ENCODE results near the gene KCNMB2. TPM values are rescaled to one million over a fixed set of nuclear protein-coding genes. Genes with fewer than 3 reads are reported as not detected.

Gene KCNMB2
- total RNA-seq, 6 experiments from 2014 or later, result not detected

DNA sequence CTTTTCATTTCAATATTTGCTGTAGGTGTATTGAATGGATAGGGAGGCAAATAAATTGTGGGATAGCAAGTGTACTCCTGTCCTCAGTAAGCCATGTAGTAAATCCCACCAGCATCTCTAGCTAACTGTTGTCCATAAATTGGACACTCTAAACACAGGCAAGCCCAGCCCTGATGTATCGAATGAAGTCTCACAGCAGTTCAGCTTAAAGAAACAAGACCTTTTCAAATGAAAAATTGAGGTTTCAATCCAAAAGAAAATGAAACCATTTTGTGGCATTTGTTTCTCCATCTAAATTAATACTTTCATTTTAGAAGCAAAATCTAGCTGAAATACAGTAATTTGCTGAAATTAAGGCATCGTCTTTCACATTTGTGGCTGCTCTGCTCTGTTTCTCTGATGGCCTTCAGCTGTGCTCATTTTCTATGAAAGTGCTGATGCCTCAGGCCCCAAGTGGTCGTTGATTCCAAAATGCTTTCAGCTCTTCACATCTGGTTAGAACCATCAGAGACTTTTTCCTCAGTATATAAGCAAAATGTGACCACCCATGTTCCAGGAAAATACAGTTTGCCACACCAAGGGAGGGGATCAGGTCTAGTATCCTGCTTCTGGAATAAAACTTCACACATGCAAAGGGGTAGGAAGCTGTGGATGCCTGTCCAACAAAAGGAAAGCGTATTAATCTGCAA, 290.3 kb downstream of the KCNMB2 start:
- H3K27me3 ChIP-seq, result no peaks in the 10 kb centered on the region
- ATAC-seq (no peak), DNase-seq (no peak)
- no peaks in the 10 kb centered on the region for H3K4me1 ChIP-seq
- intact Hi-C loops (cut with DNase I), result no loop called here
- H3K36me3 ChIP-seq, result no peaks in the 10 kb centered on the region
- TF ChIP-seq POLR2A (IDR thresholded peaks at IDR 0.05), result no peak
- TF ChIP-seq, protein P1, sequence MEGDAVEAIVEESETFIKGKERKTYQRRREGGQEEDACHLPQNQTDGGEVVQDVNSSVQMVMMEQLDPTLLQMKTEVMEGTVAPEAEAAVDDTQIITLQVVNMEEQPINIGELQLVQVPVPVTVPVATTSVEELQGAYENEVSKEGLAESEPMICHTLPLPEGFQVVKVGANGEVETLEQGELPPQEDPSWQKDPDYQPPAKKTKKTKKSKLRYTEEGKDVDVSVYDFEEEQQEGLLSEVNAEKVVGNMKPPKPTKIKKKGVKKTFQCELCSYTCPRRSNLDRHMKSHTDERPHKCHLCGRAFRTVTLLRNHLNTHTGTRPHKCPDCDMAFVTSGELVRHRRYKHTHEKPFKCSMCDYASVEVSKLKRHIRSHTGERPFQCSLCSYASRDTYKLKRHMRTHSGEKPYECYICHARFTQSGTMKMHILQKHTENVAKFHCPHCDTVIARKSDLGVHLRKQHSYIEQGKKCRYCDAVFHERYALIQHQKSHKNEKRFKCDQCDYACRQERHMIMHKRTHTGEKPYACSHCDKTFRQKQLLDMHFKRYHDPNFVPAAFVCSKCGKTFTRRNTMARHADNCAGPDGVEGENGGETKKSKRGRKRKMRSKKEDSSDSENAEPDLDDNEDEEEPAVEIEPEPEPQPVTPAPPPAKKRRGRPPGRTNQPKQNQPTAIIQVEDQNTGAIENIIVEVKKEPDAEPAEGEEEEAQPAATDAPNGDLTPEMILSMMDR (IDR thresholded peaks at IDR 0.05), result no peak
- H3K4me3 ChIP-seq, result no peak overlapping the region
- H3K9me3 ChIP-seq, result no peaks in the 10 kb centered on the region
- 51% methylated on average over 4 of the region's 4 CpGs for WGBS (ENCODE audit: insufficient coverage, low coverage, low lambda C conversion rate, missing lambda C conversion rate)
- no peak overlapping the region for H3K27ac ChIP-seq

DNA sequence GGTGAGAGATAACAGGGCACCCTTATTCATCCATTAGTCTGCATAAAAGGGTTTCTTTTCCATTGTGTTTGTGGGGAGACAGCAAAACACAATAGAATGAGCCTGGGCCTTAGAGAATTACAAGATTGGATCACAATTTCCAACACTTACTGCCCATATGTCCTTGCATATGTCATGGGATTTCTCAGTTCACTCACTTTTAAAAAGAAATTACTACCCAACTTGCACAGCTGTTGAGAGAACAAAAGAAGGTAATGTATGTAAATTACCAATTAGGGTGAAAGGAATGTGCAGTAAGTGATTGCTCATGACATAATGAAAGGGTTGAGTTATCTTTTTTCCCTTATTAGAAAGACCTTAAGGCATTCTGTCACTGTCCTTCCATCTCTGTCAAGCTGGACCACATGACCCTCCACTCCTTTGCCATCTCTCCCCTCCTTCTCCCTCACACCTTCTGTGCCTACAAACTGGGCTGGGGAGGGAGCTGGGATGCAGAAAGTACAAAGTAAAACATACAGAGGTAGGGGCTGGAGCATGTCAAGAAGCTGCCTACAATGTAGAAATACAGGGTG, 291.1 kb downstream of the KCNMB2 start:
- Histone ChIP-seq H3K4me1 (no peaks in the 10 kb centered on the region), H3K4me3 (no peak overlapping the region), H3K36me3 (no peaks in the 10 kb centered on the region), H3K9me3 (peaks cover 0 to 2% (median 0%) of the 10 kb centered on the region in 4 donors), H3K27me3 (no peaks in the 10 kb centered on the region), H3K27ac (no peak overlapping the region)
- TF ChIP-seq, protein P1 (IDR thresholded peaks at IDR 0.05), result no peak
- intact Hi-C loops (cut with DNase I), result no loop called here
- ATAC-seq (no peak), DNase-seq (no peak)

DNA sequence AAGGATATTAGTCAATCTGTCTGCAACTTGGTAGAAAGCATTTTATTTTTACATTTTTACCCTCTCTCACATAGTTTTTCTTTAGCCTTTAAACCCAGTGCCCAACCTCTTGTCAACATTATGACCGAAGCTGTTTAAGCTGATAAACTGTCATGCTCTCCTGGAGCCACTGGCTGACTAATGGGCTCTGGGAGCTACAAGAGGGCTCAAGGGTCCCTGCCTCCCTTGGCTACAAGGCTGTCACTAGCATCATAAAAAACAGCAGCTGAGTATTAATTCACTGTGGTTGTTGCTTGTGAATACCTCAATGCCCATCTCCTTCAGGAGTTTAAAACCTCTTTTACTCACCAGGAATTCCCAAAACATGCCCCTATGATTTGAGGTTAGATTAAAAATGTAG, 297.5 kb downstream of the KCNMB2 start:
- no peaks in the 10 kb centered on the region for H3K27me3 ChIP-seq
- no peaks in the 10 kb centered on the region for H3K4me1 ChIP-seq
- intact Hi-C loops (cut with DNase I), result no loop called here
- peaks cover 0 to 2% (median 0%) of the 10 kb centered on the region in 4 donors for H3K9me3 ChIP-seq
- TF ChIP-seq POLR2A (IDR thresholded peaks at IDR 0.05), result no peak
- TF ChIP-seq, protein P1 (IDR thresholded peaks at IDR 0.05), result no peak
- 60% methylated on average over 1 of the region's 1 CpG for WGBS (ENCODE audit: insufficient coverage, low coverage, low lambda C conversion rate, missing lambda C conversion rate)
- no peak overlapping the region for H3K27ac ChIP-seq
- ATAC-seq, result no peak
- H3K4me3 ChIP-seq, result no peak overlapping the region
- DNase-seq, result no peak
- no peaks in the 10 kb centered on the region for H3K36me3 ChIP-seq

DNA sequence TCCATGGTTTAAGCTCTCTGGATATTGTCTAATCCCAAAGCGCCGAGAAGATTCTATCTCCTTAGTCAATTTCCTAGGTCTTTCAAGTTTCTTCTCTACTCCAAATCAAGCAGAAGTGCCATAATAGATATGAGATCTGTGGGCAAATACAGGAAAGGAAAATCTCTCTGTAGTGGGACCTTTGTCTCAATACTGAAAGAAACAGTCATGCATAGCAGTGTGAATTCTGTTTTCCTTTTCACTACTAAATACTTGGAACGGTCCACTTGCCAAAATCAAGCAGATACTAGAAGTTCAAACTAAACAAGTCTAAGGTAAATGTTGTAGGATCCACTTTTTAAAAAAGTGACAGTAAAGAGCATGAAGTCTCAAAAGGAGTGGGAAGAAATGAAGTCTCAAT, 298.8 kb downstream of the KCNMB2 start:
- TF ChIP-seq, protein P1 (IDR thresholded peaks at IDR 0.05), result no peak
- TF ChIP-seq POLR2A (IDR thresholded peaks at IDR 0.05), result no peak

More for the DNA sequence above, 298.8 kb downstream of the KCNMB2 start:
- Histone ChIP-seq H3K27me3 (no peaks in the 10 kb centered on the region), H3K36me3 (no peaks in the 10 kb centered on the region), H3K9me3 (peaks cover 0 to 2% (median 0%) of the 10 kb centered on the region in 4 donors), H3K27ac (no peak overlapping the region), H3K4me1 (no peaks in the 10 kb centered on the region), H3K4me3 (no peak overlapping the region)
- DNase-seq, result no peak
- 63% methylated on average over 3 of the region's 3 CpGs for WGBS (ENCODE audit: insufficient coverage, low coverage, low lambda C conversion rate, missing lambda C conversion rate)
- intact Hi-C loops (cut with DNase I), result no loop called here
- no peak for ATAC-seq

Measured in right lobe of liver (tissue), 6 donors.